Progenitor cell of endocrine pancreas (in vitro differentiated cells): ENCODE measurements around the gene CSF2. TPM values are rescaled to one million over a fixed set of nuclear protein-coding genes. Genes with fewer than 3 reads are reported as not detected.

ENCODE experiments used
- DNase-seq: peaks from one replicate; pipeline ENCODE4 v3.0.0; 2021; ENCODE audit warnings: low spot score; ENCODE audit not compliant: unreplicated experiment
- H3K27ac Mint-ChIP-seq: 2 replicates; pipeline ENCODE4 v1.8.0; 2021; ENCODE audit warnings: mild to moderate bottlenecking, moderate library complexity, mixed read lengths
- H3K27me3 Mint-ChIP-seq: 2 replicates; pipeline ENCODE4 v1.8.0; 2021; ENCODE audit warnings: mixed read lengths
- H3K36me3 Mint-ChIP-seq: 2 replicates; pipeline ENCODE4 v1.8.0; 2022; ENCODE audit warnings: mixed read lengths; ENCODE audit not compliant: insufficient read depth
- H3K4me1 Mint-ChIP-seq: 2 replicates; pipeline ENCODE4 v1.8.0; 2021; ENCODE audit warnings: low read depth, mixed read lengths
- H3K4me3 Mint-ChIP-seq: 2 replicates; pipeline ENCODE4 v1.8.0; 2021; ENCODE audit warnings: low read depth, mild to moderate bottlenecking, moderate library complexity, mixed read lengths
- H3K9me3 Mint-ChIP-seq: 2 replicates; pipeline ENCODE4 v1.8.0; 2021; ENCODE audit warnings: low read depth, mixed read lengths
- total RNA-seq: library from RNA; stranded (reverse); gene quantifications from 2 replicates; pipeline ENCODE4 v1.2.1, GENCODE V29; 2021
- TF ChIP-seq, protein P1 (sequence below): fragments of 200-600 bp; sonication (generic); IDR thresholded peaks from one replicate; pipeline ENCODE4 v1.5.0; 2021; ENCODE audit warnings: antibody characterized with exemption, mild to moderate bottlenecking; ENCODE audit not compliant: unreplicated experiment

Gene CSF2
- total RNA-seq, 1 donor from 2014 or later, result not detected

DNA sequence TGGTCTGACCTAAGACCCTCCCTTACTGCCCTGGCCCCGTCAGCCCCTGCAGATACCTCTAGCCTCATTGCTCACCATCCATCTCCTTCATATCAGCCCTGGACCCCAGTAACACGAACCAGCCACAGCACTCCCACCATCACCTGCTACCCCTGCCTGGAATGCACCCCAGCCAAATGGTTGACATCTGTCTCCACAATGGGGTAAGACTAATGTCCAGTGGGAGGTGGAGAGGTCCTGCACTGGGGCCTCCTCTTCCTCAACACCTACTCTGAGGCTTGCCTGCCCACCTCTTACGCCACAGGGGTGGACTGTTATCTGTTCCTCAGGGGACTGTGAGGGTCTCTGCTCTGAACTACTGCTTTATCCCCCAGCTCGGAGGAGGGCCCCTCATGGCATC lies 12.1 kb downstream of the CSF2 start:
- no peaks in the 10 kb centered on the region for H3K4me1 Mint-ChIP-seq
- no peak overlapping the region for H3K4me3 Mint-ChIP-seq
- no peaks in the 10 kb centered on the region for H3K36me3 Mint-ChIP-seq
- peaks cover 6% of the 10 kb centered on the region for H3K27me3 Mint-ChIP-seq
- no peak for DNase-seq
- TF ChIP-seq, protein P1, sequence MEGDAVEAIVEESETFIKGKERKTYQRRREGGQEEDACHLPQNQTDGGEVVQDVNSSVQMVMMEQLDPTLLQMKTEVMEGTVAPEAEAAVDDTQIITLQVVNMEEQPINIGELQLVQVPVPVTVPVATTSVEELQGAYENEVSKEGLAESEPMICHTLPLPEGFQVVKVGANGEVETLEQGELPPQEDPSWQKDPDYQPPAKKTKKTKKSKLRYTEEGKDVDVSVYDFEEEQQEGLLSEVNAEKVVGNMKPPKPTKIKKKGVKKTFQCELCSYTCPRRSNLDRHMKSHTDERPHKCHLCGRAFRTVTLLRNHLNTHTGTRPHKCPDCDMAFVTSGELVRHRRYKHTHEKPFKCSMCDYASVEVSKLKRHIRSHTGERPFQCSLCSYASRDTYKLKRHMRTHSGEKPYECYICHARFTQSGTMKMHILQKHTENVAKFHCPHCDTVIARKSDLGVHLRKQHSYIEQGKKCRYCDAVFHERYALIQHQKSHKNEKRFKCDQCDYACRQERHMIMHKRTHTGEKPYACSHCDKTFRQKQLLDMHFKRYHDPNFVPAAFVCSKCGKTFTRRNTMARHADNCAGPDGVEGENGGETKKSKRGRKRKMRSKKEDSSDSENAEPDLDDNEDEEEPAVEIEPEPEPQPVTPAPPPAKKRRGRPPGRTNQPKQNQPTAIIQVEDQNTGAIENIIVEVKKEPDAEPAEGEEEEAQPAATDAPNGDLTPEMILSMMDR, result no peak
- H3K27ac Mint-ChIP-seq, result no peak overlapping the region
- no peaks in the 10 kb centered on the region for H3K9me3 Mint-ChIP-seq

DNA sequence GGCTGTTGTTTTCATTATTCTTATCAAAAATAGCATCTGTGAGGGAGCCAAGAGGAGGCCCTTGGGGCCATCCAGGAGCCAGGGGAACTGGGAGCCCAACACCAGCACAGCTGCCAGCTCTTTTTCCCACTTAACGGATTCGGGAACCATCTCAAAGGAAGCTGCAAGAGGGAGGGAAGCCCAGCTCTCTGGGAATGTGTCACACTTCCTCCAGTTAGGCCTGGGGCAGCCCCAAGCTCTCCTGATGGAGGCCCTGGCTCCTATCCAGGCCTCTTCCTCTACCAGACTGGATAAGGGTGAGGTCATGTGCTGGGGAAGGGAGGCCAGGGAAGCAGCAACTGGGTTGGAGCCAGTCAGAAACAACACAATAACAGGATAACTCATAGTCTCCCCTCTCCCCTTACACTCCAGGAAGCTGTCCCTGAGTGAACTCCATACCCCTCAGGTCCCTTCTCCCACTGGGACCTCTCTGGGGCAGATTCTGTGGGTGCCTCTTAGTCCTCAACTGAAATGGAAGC lies 12.7 kb downstream of the CSF2 start:
- Mint-ChIP-seq H3K9me3 (no peaks in the 10 kb centered on the region), H3K4me1 (no peaks in the 10 kb centered on the region), H3K36me3 (no peaks in the 10 kb centered on the region), H3K27me3 (peaks cover 6% of the 10 kb centered on the region), H3K4me3 (no peak overlapping the region), H3K27ac (no peak overlapping the region)
- TF ChIP-seq, protein P1, result no peak
- DNase-seq, result no peak

DNA sequence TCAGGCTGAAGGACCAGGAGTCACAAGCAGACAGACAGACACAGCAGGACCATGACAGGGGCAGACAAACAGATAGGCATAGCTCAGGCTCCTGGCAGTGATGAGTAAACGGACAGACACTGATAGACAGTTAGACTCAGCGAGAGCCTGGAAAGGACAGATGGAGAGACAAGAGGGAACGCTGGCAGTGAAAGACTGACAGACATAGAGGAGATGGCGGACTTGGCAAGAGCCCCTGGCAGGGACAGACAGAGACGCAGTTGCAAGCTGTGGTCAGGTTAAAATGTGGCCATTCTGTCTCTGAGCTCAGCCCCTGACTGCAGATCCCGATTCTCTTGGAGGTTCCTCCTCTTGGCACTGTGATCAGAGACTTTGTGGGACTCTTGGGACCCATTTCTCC lies 13.6 kb downstream of the CSF2 start:
- Mint-ChIP-seq H3K27ac (no peak overlapping the region), H3K9me3 (no peaks in the 10 kb centered on the region), H3K4me1 (no peaks in the 10 kb centered on the region), H3K36me3 (no peaks in the 10 kb centered on the region), H3K27me3 (peaks cover 6% of the 10 kb centered on the region), H3K4me3 (no peak overlapping the region)
- DNase-seq, result no peak
- TF ChIP-seq, protein P1, result no peak

DNA sequence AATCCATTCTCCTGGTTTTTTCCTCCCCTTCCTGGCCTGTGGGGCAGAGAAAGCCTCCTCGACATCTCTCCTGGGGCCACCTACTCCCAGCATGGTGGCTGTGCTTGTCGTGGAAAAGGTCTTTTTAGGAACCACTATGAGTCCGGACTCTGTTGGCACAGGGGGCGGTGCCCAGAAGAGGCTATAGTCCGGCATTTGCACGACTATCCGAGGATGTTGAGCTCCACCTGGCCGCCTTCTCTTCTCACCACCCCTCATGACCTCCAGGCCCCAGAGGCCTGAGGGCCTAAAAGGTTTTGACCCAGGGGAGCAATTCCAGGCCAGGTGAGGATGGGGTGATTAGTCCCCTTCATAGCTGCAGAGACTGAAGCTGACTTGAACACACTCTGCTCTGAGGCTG lies 14.1 kb downstream of the CSF2 start:
- no peak for DNase-seq
- Mint-ChIP-seq H3K27me3 (peaks cover 6% of the 10 kb centered on the region), H3K36me3 (no peaks in the 10 kb centered on the region), H3K27ac (no peak overlapping the region), H3K9me3 (no peaks in the 10 kb centered on the region), H3K4me3 (no peak overlapping the region), H3K4me1 (no peaks in the 10 kb centered on the region)
- TF ChIP-seq, protein P1, result no peak

DNA sequence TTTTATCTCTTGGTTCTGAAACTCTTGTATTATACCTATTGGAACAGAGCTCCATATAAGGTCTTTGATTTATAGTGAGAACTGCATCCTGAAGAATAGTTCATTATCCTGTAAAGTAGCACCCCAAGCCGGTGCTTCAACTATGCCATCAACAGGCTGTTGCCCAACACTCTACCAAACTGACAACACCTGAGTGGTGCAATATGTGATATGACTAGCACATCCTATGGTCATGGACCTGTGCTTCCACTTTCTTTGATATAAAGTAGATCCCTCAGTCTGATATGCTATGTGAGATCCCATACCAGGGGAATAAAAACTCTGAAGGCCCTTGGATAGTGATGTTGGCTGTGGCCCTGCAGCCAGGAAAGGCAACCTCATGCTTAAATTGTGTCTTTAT lies 15.8 kb downstream of the CSF2 start:
- H3K4me3 Mint-ChIP-seq, result no peak overlapping the region
- H3K27ac Mint-ChIP-seq, result no peak overlapping the region
- H3K27me3 Mint-ChIP-seq, result peaks cover 9% of the 10 kb centered on the region
- TF ChIP-seq, protein P1, result no peak
- no peaks in the 10 kb centered on the region for H3K9me3 Mint-ChIP-seq
- no peaks in the 10 kb centered on the region for H3K4me1 Mint-ChIP-seq
- no peaks in the 10 kb centered on the region for H3K36me3 Mint-ChIP-seq
- no peak for DNase-seq
